AG10803 (cell line): Measurements from ENCODE around the gene CD99L2.
A peak's percentile ranks its signal among the peaks of the same experiment; 100 is the strongest.

ENCODE experiments used
- DNase-seq: peaks from one replicate; pipeline ENCODE4 v3.0.0; 2010; ENCODE audit warnings: low read depth
- H3K4me3 ChIP-seq: 2 replicates; pipeline ENCODE4 v1.5.1; 2011; ENCODE audit warnings: mild to moderate bottlenecking, low read length, control low read depth
- TF ChIP-seq, protein P1 (sequence below): conservative IDR thresholded peaks from 2 replicates; pipeline ENCODE4 v1.5.1; 2011; ENCODE audit warnings: mild to moderate bottlenecking, low read length, control low read depth, inconsistent platforms

The CD99L2 gene

DNA sequence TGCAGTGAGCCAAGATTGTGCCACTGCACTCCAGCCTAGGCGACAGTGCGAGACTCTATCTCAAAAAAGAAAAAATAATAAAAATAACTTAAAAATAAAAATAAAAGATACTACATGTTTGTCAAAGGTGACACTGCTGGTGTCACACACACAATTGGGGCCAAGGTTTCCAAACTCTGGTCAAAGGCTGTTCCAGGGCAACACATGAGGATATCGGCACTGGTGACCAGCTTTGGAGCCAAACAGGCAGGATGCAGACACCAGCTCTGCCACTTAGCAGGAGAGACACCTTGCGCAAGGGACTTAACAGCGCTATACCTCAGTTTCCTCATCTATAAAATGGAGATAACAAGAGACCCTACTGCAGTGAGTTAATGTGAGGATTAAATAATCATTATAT is 52.3 kb downstream of the CD99L2 start:
- H3K4me3 ChIP-seq = no peak overlapping the region
- TF ChIP-seq, protein P1, sequence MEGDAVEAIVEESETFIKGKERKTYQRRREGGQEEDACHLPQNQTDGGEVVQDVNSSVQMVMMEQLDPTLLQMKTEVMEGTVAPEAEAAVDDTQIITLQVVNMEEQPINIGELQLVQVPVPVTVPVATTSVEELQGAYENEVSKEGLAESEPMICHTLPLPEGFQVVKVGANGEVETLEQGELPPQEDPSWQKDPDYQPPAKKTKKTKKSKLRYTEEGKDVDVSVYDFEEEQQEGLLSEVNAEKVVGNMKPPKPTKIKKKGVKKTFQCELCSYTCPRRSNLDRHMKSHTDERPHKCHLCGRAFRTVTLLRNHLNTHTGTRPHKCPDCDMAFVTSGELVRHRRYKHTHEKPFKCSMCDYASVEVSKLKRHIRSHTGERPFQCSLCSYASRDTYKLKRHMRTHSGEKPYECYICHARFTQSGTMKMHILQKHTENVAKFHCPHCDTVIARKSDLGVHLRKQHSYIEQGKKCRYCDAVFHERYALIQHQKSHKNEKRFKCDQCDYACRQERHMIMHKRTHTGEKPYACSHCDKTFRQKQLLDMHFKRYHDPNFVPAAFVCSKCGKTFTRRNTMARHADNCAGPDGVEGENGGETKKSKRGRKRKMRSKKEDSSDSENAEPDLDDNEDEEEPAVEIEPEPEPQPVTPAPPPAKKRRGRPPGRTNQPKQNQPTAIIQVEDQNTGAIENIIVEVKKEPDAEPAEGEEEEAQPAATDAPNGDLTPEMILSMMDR = no peak
- no peak for DNase-seq

GRCh38 chrX:150845091-150845490 is 53.4 kb downstream of the CD99L2 start:
- H3K4me3 ChIP-seq = no peak overlapping the region
- DNase-seq = no peak
- TF ChIP-seq, protein P1 = no peak

- no peak for DNase-seq
- H3K4me3 ChIP-seq = no peak overlapping the region
- TF ChIP-seq, protein P1 = no peak
Measured at GRCh38 chrX:150844016-150844415, 54.5 kb downstream of the CD99L2 start.

DNA sequence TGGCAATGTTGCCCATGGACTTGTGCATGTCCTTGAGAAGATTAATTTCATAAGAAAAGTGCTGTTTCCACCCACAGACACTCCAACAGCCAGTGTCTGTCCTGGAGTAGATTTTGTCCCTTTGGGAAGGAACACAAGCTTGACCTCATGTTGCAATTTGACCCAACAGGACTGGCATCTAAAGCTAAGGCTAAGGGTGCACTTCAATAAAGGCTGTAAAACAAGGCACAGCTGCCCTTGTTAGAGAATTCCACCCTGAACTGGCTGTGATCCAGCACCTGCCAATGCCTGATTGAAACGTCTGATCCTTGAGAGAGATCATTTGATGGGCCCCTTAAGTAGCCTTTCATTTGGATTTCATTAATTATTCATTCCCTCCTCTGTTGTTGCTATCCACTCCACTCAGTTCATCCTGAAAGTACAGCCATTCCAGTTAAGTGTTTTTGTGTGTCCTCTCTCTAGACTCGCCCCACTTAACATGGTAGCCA is 56.2 kb downstream of the CD99L2 start:
- no peak overlapping the region for H3K4me3 ChIP-seq
- DNase-seq = no peak
- TF ChIP-seq, protein P1 = no peak

- H3K4me3 ChIP-seq = no peak overlapping the region
- DNase-seq = peak; percentile 50
- TF ChIP-seq, protein P1 = no peak
Measured at GRCh38 chrX:150841456-150842197, 56.8 kb downstream of the CD99L2 start.

- TF ChIP-seq, protein P1 = no peak
- H3K4me3 ChIP-seq = no peak overlapping the region
- DNase-seq = no peak
Measured at GRCh38 chrX:150837845-150838244, 60.6 kb downstream of the CD99L2 start.

DNA sequence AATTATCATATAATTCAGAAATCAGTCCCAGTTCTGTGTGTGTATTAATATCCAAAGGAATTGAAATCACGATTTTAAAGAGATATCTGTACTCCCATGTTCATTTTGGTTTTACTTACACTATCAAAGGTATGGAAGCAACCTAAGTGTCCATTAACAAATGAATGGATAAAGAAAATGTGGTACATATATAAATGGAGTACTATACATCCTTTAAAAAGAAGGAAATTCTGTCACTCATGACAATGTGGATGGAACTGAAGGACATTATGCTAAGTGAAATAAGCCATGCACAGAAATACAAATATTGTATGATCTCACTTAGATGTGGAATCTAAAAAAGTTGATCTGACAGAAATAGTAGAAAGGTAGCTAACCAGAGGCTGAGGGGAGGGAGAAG is 63.8 kb downstream of the CD99L2 start:
- TF ChIP-seq, protein P1 = no peak
- DNase-seq = no peak
- no peak overlapping the region for H3K4me3 ChIP-seq
